Breast epithelium (tissue), 3 donors: Measurements from ENCODE around the gene RGS12.

Source experiments
- CTCF ChIP-seq, 3 donors: fragments of 450-650 bp; IDR thresholded peaks; one replicate each; pipeline ENCODE4 v1.5.1; 2016 to 2017; ENCODE audit warnings: antibody characterized with exemption in 3 of 3, mild to moderate bottlenecking in 3 of 3, moderate library complexity in 3 of 3
- POLR2A ChIP-seq: fragments of 450-650 bp; IDR thresholded peaks from one replicate; pipeline ENCODE4 v1.6.1; 2016; ENCODE audit warnings: antibody characterized with exemption, mild to moderate bottlenecking, moderate library complexity
- POLR2AphosphoS5 ChIP-seq, 3 donors: sonication (generic); formaldehyde crosslinking; IDR thresholded peaks; one replicate each; pipeline ENCODE4 v1.6.1; 2017; ENCODE audit warnings: antibody characterized with exemption in 3 of 3

GRCh38 chr4:3268395-3269104 is 24.3 kb upstream of the RGS12 start:
- no peak for TF ChIP-seq CTCF (IDR thresholded peaks at IDR 0.05)
- TF ChIP-seq POLR2A, result no peak
- no peak for TF ChIP-seq POLR2AphosphoS5 (IDR thresholded peaks at IDR 0.05)
